GM12878 (cell line): ENCODE data around the gene OVCA2. TPM values are rescaled to one million over a fixed set of nuclear protein-coding genes. Genes with fewer than 3 reads are reported as not detected.

Experiments
- ATAC-seq: fragments of 200-7000 bp; cut with Tn5 transposase; 3 replicates; pipeline ENCODE4 v1.9.1; 2020; ENCODE audit warnings: mild to moderate bottlenecking, moderate library complexity
- BruUV-seq: library from RNA; stranded (reverse); fragments of 400-500 nt; replicated peaks from 2 replicates; lab custom pipeline; 2021; lab: Mats Ljungman, UMichigan
- CTCF ChIA-PET: fragments of 300-600 bp; sonication (Branson Sonifier 250); formaldehyde crosslinking; extraction: SDS; loops from one replicate; lab custom pipeline; 2021; ENCODE audit warnings: inconsistent platforms; lab: Yijun Ruan, JAX
- POLR2A ChIA-PET: fragments of 350-600 bp; formaldehyde crosslinking; extraction: SDS; loops from one replicate; lab custom pipeline; 2021; ENCODE audit warnings: inconsistent platforms; lab: Charles Lee
- RAD21 ChIA-PET: fragments of 300-600 bp; sonication (Branson Sonifier 250); formaldehyde crosslinking; loops from one replicate; lab custom pipeline; 2023; ENCODE audit warnings: antibody characterized with exemption; ENCODE audit not compliant: unreplicated experiment; lab: Charles Lee
- SMC1A ChIA-PET: fragments of 300-600 bp; sonication (Branson Sonifier 250); formaldehyde crosslinking; loops from one replicate; lab custom pipeline; 2023; ENCODE audit not compliant: unreplicated experiment, uncharacterized antibody; lab: Charles Lee
- DNase-seq: peaks from one replicate; pipeline ENCODE4 v3.0.0-alpha.2; 2011; ENCODE audit warnings: low read depth, low spot score
- FAIRE-seq: peaks from 3 replicates; lab custom pipeline; 2011; peaks lifted over from hg19 to GRCh38; lab: Jason Lieb, UNC
- H2AFZ ChIP-seq: 2 replicates; pipeline ENCODE4 v1.6.0; 2011; ENCODE audit warnings: low read depth, low read length, control low read depth; ENCODE audit not compliant: control insufficient read depth
- H3K27ac ChIP-seq: 2 replicates; pipeline ENCODE4 v1.5.1; 2011; ENCODE audit warnings: control low read depth; ENCODE audit not compliant: control insufficient read depth, insufficient read depth
- H3K27me3 ChIP-seq, 2 experiments: replicated peaks in 1 of 2; 2 replicates each; pipeline versions ENCODE4 v1.6.0 to v1.6.1; 2011; ENCODE audit warnings: low read length in 1 of 2; ENCODE audit not compliant: control insufficient read depth in 2 of 2, insufficient read depth in 2 of 2
- H3K36me3 ChIP-seq, 2 experiments: 2 replicates each; pipeline ENCODE4 v1.5.1; 2011; ENCODE audit warnings: low read length in 1 of 2; ENCODE audit not compliant: control insufficient read depth in 2 of 2, insufficient read depth in 2 of 2
- H3K4me1 ChIP-seq: 2 replicates; pipeline ENCODE4 v1.6.1; 2011; ENCODE audit warnings: mild to moderate bottlenecking, low read length, moderate library complexity, mixed read lengths; ENCODE audit not compliant: control insufficient read depth, insufficient read depth
- H3K4me2 ChIP-seq: 2 replicates; pipeline ENCODE4 v1.6.0; 2011; ENCODE audit warnings: control low read depth; ENCODE audit not compliant: control insufficient read depth, insufficient read depth
- H3K4me3 ChIP-seq: fragments of 200-600 bp; sonication (generic); 2 replicates; pipeline ENCODE4 v1.5.1; 2016
- H3K79me2 ChIP-seq: 2 replicates; pipeline ENCODE4 v1.6.0; 2011; ENCODE audit warnings: low read length; ENCODE audit not compliant: control insufficient read depth, insufficient read depth
- H3K9ac ChIP-seq: 2 replicates; pipeline ENCODE4 v1.8.0; 2011; ENCODE audit warnings: low read length, control low read depth, mixed read lengths; ENCODE audit not compliant: control insufficient read depth, insufficient read depth
- H3K9me3 ChIP-seq: replicated peaks from 3 replicates; pipeline ENCODE4 v1.5.1; 2011; ENCODE audit warnings: mild to moderate bottlenecking, low read length; ENCODE audit not compliant: control insufficient read depth, insufficient read depth
- H4K20me1 ChIP-seq: 2 replicates; pipeline ENCODE4 v1.6.0; 2011; ENCODE audit not compliant: control insufficient read depth, insufficient read depth
- ATF7 ChIP-seq: fragments of 450-650 bp; IDR thresholded peaks from 2 replicates; pipeline ENCODE4 v1.6.1; 2016; ENCODE audit warnings: low read depth, mild to moderate bottlenecking
- EGR1 ChIP-seq, 2 experiments: IDR thresholded peaks; 1 replicate in 1 of 2; 2 replicates in 1 of 2; pipeline ENCODE4 v1.6.1; 2011 to 2012; ENCODE audit warnings: low read depth in 2 of 2, low read length in 2 of 2, borderline replicate concordance in 1 of 2, mild to moderate bottlenecking in 1 of 2, moderate library complexity in 1 of 2
- RAD21 ChIP-seq: IDR thresholded peaks from 2 replicates; pipeline ENCODE4 v1.6.1; 2011; ENCODE audit warnings: mild to moderate bottlenecking, low read depth, low read length, moderate library complexity; ENCODE audit not compliant: insufficient read depth
- RUNX3 ChIP-seq: IDR thresholded peaks from 2 replicates; pipeline ENCODE4 v1.6.1; 2012; ENCODE audit warnings: low read length, inconsistent platforms
- TCF3 ChIP-seq: IDR thresholded peaks from 2 replicates; pipeline ENCODE4 v1.6.1; 2012; ENCODE audit warnings: low read depth, mild to moderate bottlenecking, low read length, borderline replicate concordance; ENCODE audit not compliant: insufficient read depth
- WGBS: methylation state at CpG from one replicate; pipeline ENCODE4 v1.1.6; 2016; ENCODE audit warnings: low lambda C conversion rate; ENCODE audit not compliant: insufficient replicate concordance, insufficient coverage; ENCODE audit errors: missing lambda C conversion rate; 5-methylcytosine and 5-hydroxymethylcytosine counted together
- in situ Hi-C: fragments of 300-500 bp; cut with MboI; formaldehyde crosslinking; loops from 9 replicates; pipeline ENCODE4 v1.14.3; 2018; ENCODE audit warnings: mixed read lengths
- intact Hi-C: fragments of 100-400 bp; cut with micrococcal nuclease; formaldehyde crosslinking; loops from one replicate; pipeline ENCODE4 v1.14.2; 2022; ENCODE audit not compliant: unreplicated experiment
- polyA plus RNA-seq, 11 experiments: library from polyadenylated mRNA; depleted of rRNA in 4 of 11; unstranded in 6 of 11; stranded (reverse) in 5 of 11; fragments of >200 nt; fragmentation: Nextera tagmentation in 4 of 11; fragmentation: Illumina TruSeq in 1 of 11; extraction: Ambion mirVana in 4 of 11; extraction: Trizol in 1 of 11; gene quantifications; 1 replicate in 1 of 11; 2 replicates in 10 of 11; pipeline versions ENCODE4 v1.2.1 to v1.2.3, GENCODE V29; 2011 to 2016; ENCODE audit warnings: inconsistent platforms in 2 of 11, missing spikeins in 2 of 11, low read depth in 1 of 11
- total RNA-seq, 4 experiments: library from RNA; depleted of rRNA in 3 of 4; stranded (reverse); fragments of >200 nt in 3 of 4; fragmentation: Illumina TruSeq in 1 of 4; extraction: Trizol in 1 of 4; gene quantifications; 2 replicates each; pipeline versions ENCODE4 v1.2.1 to v1.2.3, GENCODE V29; 2013 to 2021
- TF ChIP-seq, protein P1 (sequence below): fragments of 450-650 bp; conservative IDR thresholded peaks from 2 replicates; pipeline ENCODE4 v1.6.1; 2017; ENCODE audit warnings: mild to moderate bottlenecking, moderate library complexity
- TF ChIP-seq, protein P2 (sequence below): IDR thresholded peaks from 2 replicates; pipeline ENCODE4 v1.6.1; 2011; ENCODE audit warnings: mild to moderate bottlenecking, low read depth, low read length, moderate library complexity; ENCODE audit not compliant: insufficient replicate concordance
- TF ChIP-seq, protein P3 (sequence below): fragments of 450-650 bp; IDR thresholded peaks from 2 replicates; pipeline ENCODE4 v1.6.1; 2017; ENCODE audit warnings: mild to moderate bottlenecking, moderate library complexity
- TF ChIP-seq, protein P4 (sequence below): fragments of 450-650 bp; IDR thresholded peaks from 2 replicates; pipeline ENCODE4 v1.6.1; 2017; ENCODE audit warnings: mild to moderate bottlenecking, low read depth, inconsistent platforms; ENCODE audit not compliant: poor library complexity, severe bottlenecking

OVCA2 gene
- total and polyA plus RNA-seq, 10 of the 15 experiments (the other 5 are each of a cell fraction or from before 2014, with no cell fraction given) = 6.1 to 75.3 (median 40.7) TPM

DNA sequence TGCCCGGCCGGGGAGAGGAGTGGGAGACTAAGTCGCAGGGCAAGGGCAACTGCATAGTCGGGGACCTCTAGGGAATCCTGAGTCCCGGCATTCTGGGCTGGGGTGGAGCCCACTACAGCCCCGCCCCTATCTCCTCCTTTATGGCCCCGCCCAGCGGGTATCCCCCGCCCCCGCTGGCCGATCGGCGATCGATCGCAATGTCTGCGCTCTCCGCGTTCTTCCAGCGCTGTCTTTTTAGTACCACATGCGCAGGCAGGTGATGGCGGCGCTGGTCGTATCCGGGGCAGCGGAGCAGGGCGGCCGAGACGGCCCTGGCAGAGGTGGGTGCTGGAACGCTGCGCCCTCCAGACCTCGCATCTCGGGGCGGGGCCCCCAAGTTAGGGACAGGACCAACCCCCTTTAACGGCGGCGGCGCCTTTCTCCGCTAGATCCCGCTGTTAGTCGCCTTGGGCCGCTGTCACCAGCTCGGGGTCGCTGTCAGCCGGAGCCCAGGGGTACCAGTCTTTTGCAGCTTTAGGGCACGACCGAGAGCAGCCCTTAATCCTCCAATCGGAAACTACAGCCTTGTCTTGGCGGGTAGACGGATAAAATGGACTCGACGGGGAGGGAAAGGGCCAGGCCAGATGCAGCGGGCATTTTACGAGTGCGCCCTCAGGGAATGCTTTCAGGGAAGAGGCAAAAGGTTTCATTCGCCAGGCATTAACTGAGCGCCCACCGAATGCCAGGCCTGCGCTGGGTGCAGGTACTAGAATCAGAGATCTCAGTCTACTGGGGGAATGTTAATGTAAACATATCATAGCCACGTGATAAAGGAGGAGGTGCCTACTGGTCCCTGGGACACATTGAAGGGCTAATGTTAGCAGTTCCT is 11.7 kb upstream of the OVCA2 start, which contains the start of gene DPH1 (continued):
- peak; percentile 56; the same call in 1 of the 2 replicates for TF ChIP-seq TCF3
- TF ChIP-seq, protein P1, sequence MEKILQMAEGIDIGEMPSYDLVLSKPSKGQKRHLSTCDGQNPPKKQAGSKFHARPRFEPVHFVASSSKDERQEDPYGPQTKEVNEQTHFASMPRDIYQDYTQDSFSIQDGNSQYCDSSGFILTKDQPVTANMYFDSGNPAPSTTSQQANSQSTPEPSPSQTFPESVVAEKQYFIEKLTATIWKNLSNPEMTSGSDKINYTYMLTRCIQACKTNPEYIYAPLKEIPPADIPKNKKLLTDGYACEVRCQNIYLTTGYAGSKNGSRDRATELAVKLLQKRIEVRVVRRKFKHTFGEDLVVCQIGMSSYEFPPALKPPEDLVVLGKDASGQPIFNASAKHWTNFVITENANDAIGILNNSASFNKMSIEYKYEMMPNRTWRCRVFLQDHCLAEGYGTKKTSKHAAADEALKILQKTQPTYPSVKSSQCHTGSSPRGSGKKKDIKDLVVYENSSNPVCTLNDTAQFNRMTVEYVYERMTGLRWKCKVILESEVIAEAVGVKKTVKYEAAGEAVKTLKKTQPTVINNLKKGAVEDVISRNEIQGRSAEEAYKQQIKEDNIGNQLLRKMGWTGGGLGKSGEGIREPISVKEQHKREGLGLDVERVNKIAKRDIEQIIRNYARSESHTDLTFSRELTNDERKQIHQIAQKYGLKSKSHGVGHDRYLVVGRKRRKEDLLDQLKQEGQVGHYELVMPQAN = peak; percentile 98

DNA sequence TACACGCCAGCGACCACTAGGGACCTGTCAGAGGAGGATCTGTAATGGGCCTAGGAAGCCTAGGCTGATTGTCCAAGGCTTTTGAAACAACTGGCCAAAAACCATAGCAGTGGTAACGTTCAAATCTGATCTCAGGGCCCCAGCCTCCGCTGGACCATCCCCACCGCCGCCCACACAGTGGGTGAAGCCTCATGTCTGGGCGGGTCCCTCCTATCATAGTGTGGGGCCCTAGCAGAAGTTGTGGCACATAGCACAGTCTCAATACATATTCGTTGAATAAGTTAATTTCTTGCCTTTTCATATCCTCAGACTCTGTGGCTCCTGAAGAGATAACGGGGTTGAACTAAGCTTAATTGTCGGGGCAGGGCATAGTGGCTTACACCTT is 11.1 kb upstream of the OVCA2 start:
- no peak overlapping the region for H3K27ac ChIP-seq
- TSS peak; percentile 79 for BruUV-seq
- TF ChIP-seq, protein P2, sequence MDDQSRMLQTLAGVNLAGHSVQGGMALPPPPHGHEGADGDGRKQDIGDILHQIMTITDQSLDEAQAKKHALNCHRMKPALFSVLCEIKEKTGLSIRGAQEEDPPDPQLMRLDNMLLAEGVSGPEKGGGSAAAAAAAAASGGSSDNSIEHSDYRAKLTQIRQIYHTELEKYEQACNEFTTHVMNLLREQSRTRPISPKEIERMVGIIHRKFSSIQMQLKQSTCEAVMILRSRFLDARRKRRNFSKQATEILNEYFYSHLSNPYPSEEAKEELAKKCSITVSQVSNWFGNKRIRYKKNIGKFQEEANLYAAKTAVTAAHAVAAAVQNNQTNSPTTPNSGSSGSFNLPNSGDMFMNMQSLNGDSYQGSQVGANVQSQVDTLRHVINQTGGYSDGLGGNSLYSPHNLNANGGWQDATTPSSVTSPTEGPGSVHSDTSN = peak; percentile 20
- TF ChIP-seq, protein P3, sequence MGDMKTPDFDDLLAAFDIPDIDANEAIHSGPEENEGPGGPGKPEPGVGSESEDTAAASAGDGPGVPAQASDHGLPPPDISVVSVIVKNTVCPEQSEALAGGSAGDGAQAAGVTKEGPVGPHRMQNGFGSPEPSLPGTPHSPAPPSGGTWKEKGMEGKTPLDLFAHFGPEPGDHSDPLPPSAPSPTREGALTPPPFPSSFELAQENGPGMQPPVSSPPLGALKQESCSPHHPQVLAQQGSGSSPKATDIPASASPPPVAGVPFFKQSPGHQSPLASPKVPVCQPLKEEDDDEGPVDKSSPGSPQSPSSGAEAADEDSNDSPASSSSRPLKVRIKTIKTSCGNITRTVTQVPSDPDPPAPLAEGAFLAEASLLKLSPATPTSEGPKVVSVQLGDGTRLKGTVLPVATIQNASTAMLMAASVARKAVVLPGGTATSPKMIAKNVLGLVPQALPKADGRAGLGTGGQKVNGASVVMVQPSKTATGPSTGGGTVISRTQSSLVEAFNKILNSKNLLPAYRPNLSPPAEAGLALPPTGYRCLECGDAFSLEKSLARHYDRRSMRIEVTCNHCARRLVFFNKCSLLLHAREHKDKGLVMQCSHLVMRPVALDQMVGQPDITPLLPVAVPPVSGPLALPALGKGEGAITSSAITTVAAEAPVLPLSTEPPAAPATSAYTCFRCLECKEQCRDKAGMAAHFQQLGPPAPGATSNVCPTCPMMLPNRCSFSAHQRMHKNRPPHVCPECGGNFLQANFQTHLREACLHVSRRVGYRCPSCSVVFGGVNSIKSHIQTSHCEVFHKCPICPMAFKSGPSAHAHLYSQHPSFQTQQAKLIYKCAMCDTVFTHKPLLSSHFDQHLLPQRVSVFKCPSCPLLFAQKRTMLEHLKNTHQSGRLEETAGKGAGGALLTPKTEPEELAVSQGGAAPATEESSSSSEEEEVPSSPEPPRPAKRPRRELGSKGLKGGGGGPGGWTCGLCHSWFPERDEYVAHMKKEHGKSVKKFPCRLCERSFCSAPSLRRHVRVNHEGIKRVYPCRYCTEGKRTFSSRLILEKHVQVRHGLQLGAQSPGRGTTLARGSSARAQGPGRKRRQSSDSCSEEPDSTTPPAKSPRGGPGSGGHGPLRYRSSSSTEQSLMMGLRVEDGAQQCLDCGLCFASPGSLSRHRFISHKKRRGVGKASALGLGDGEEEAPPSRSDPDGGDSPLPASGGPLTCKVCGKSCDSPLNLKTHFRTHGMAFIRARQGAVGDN = 0 out of 2 replicates have a peak, but pooled peaks have one; percentile 36
- TF ChIP-seq RUNX3 = peak; percentile 16; the same call in 1 of the 2 replicates
- TF ChIP-seq RAD21 = peak; percentile 73
- TF ChIP-seq, protein P4, sequence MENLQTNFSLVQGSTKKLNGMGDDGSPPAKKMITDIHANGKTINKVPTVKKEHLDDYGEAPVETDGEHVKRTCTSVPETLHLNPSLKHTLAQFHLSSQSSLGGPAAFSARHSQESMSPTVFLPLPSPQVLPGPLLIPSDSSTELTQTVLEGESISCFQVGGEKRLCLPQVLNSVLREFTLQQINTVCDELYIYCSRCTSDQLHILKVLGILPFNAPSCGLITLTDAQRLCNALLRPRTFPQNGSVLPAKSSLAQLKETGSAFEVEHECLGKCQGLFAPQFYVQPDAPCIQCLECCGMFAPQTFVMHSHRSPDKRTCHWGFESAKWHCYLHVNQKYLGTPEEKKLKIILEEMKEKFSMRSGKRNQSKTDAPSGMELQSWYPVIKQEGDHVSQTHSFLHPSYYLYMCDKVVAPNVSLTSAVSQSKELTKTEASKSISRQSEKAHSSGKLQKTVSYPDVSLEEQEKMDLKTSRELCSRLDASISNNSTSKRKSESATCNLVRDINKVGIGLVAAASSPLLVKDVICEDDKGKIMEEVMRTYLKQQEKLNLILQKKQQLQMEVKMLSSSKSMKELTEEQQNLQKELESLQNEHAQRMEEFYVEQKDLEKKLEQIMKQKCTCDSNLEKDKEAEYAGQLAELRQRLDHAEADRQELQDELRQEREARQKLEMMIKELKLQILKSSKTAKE = no peak
- 0 out of 2 replicates have a peak, but pooled peaks have one; percentile 17 for TF ChIP-seq ATF7
- peak in 1 of 2 experiments; percentile 59; a peak in 2 of 3 replicates for TF ChIP-seq EGR1 (IDR thresholded peaks at IDR 0.05; ENCODE audit: borderline replicate concordance in 1 of 2, low read depth in 2 of 2, low read length in 2 of 2)

More for the DNA sequence above, 11.1 kb upstream of the OVCA2 start:
- Histone ChIP-seq H3K9me3 (no peaks in the 10 kb centered on the region), H3K4me3 (peak overlapping the region; percentile 99), H3K79me2 (peaks cover 10% of the 10 kb centered on the region), H3K27me3 (peaks cover 3 to 4% of the 10 kb centered on the region in 2 experiments), H3K9ac (peak overlapping the region; percentile 84), H2AFZ (peak overlapping the region; percentile 52), H3K36me3 (no peaks in the 10 kb centered on the region), H3K4me2 (peak overlapping the region; percentile 86), H3K4me1 (peaks cover 11% of the 10 kb centered on the region), H4K20me1 (no peaks in the 10 kb centered on the region)
- POLR2A ChIA-PET = no interaction called here
- CTCF ChIA-PET = interaction anchor here (1.4 to 3.1 kb wide), 4 partner anchors 121 to 310 kb away, joined by 3 to 12 read pairs (median 8); no protein-coding TSS in a partner anchor
- in situ Hi-C loops = no loop called here
- FAIRE-seq (no peak), DNase-seq (no peak), ATAC-seq (peak; percentile 30)
- intact Hi-C loops = loop anchor here (1.0 to 2.0 kb wide), 2 partner anchors 40 to 122 kb away; no protein-coding TSS in a partner anchor
- RAD21 ChIA-PET = interaction anchor here (1.0 to 1.5 kb wide), 4 partner anchors 10 to 314 kb away, joined by 3 read pairs; no protein-coding TSS in a partner anchor
- WGBS = 16% methylated on average over 10 of the region's 10 CpGs
- SMC1A ChIA-PET = interaction anchor here (0.6 to 1.3 kb wide), 5 partner anchors 10 to 214 kb away, joined by 3 to 4 read pairs (median 3); no protein-coding TSS in a partner anchor
